Cardiac muscle cell (in vitro differentiated cells and primary cell): ENCODE results near the gene ALCAM. TPM values are rescaled to one million over a fixed set of nuclear protein-coding genes. Genes with fewer than 3 reads are reported as not detected.
A peak's percentile ranks its signal among the peaks of the same experiment; 100 is the strongest.

ENCODE experiments used
- DNase-seq, 2 donors: peaks; one replicate each; pipeline versions ENCODE4 v3.0.0 to v3.0.0-alpha.2; 2010 to 2017; ENCODE audit warnings: low read depth in 1 of 2, low spot score in 1 of 2
- H3K27ac ChIP-seq: fragments of 200-600 bp; sonication (generic); 2 replicates; pipeline ENCODE4 v1.5.1; 2016
- H3K27me3 ChIP-seq: fragments of 200-600 bp; sonication (generic); 2 replicates; pipeline ENCODE4 v1.6.0; 2016; ENCODE audit warnings: control low read depth
- H3K36me3 ChIP-seq: fragments of 200-600 bp; sonication (generic); 2 replicates; pipeline ENCODE4 v1.5.1; 2016; ENCODE audit warnings: control low read depth
- H3K4me1 ChIP-seq: fragments of 200-600 bp; sonication (generic); 2 replicates; pipeline ENCODE4 v1.8.1; 2017; ENCODE audit warnings: low read depth, mild to moderate bottlenecking, mixed run types
- H3K4me3 ChIP-seq: fragments of 200-600 bp; sonication (generic); 2 replicates; pipeline ENCODE4 v1.5.1; 2016; ENCODE audit warnings: mild to moderate bottlenecking
- H3K9me3 ChIP-seq: fragments of 200-600 bp; sonication (generic); 2 replicates; pipeline ENCODE4 v1.5.1; 2017; ENCODE audit warnings: low read depth, mild to moderate bottlenecking, control low read depth
- CTCF ChIP-seq: IDR thresholded peaks from 2 replicates; pipeline ENCODE4 v1.5.1; 2012; ENCODE audit warnings: low read depth, mild to moderate bottlenecking, low read length
- polyA plus RNA-seq: library from polyadenylated mRNA; unstranded; fragments of >200 nt; fragmentation: Nextera tagmentation; extraction: Ambion mirVana; gene quantifications from 2 replicates; pipeline ENCODE4 v1.2.1, GENCODE V29; 2016
- total RNA-seq: library from RNA; depleted of rRNA; stranded (reverse); fragments of >200 nt; gene quantifications from 2 replicates; pipeline ENCODE4 v1.2.3, GENCODE V29; 2016

ALCAM gene
- total and polyA plus RNA-seq, 2 experiments from 2014 or later, result 15.3 to 28.9 TPM

GRCh38 chr3:105608623-105609022 lies 241.9 kb downstream of the ALCAM start:
- Histone ChIP-seq H3K9me3 (no peaks in the 10 kb centered on the region), H3K27me3 (no peaks in the 10 kb centered on the region), H3K4me3 (no peak overlapping the region), H3K4me1 (no peaks in the 10 kb centered on the region), H3K36me3 (no peaks in the 10 kb centered on the region), H3K27ac (no peak overlapping the region)
- peak in 1 of 2 donors; percentile 18 for DNase-seq
- TF ChIP-seq CTCF, result no peak

- H3K36me3 ChIP-seq, result no peaks in the 10 kb centered on the region
- no peak for DNase-seq
- no peaks in the 10 kb centered on the region for H3K4me1 ChIP-seq
- no peaks in the 10 kb centered on the region for H3K9me3 ChIP-seq
- no peak for TF ChIP-seq CTCF
- H3K27me3 ChIP-seq, result no peaks in the 10 kb centered on the region
- H3K4me3 ChIP-seq, result no peak overlapping the region
- H3K27ac ChIP-seq, result no peak overlapping the region
These were observed 243.8 kb downstream of the ALCAM start for GRCh38 chr3:105610473-105610872.

GRCh38 chr3:105611304-105612192 lies 244.8 kb downstream of the ALCAM start:
- Histone ChIP-seq H3K9me3 (no peaks in the 10 kb centered on the region), H3K4me1 (no peaks in the 10 kb centered on the region), H3K27me3 (no peaks in the 10 kb centered on the region), H3K4me3 (no peak overlapping the region), H3K27ac (no peak overlapping the region), H3K36me3 (no peaks in the 10 kb centered on the region)
- no peak for DNase-seq
- no peak for TF ChIP-seq CTCF

GRCh38 chr3:105613120-105613519 lies 246.4 kb downstream of the ALCAM start:
- DNase-seq, result peak; percentile 2 to 4
- Histone ChIP-seq H3K9me3 (no peaks in the 10 kb centered on the region), H3K27ac (no peak overlapping the region), H3K27me3 (no peaks in the 10 kb centered on the region), H3K36me3 (no peaks in the 10 kb centered on the region), H3K4me1 (no peaks in the 10 kb centered on the region), H3K4me3 (no peak overlapping the region)
- TF ChIP-seq CTCF, result no peak

- peak; percentile 29 to 35 for DNase-seq
- Histone ChIP-seq H3K27me3 (no peaks in the 10 kb centered on the region), H3K9me3 (no peaks in the 10 kb centered on the region), H3K27ac (no peak overlapping the region), H3K36me3 (no peaks in the 10 kb centered on the region), H3K4me3 (no peak overlapping the region), H3K4me1 (no peaks in the 10 kb centered on the region)
- no peak for TF ChIP-seq CTCF
These were observed 247.8 kb downstream of the ALCAM start for GRCh38 chr3:105614288-105615030.
